GM21786 (cell line): ENCODE measurements around the gene STX18.
A peak's percentile ranks its signal among the peaks of the same experiment; 100 is the strongest.
"Not testable (repeated sequence)": the region's sequence is repeated elsewhere in the genome, so short reads cannot be mapped to it uniquely, and the experiment has no call there.

ENCODE experiments used
- ATAC-seq: cut with Tn5 transposase; IDR thresholded peaks from one replicate; pipeline ENCODE4 v1.9.1; 2021; ENCODE audit not compliant: unreplicated experiment

Gene STX18

DNA sequence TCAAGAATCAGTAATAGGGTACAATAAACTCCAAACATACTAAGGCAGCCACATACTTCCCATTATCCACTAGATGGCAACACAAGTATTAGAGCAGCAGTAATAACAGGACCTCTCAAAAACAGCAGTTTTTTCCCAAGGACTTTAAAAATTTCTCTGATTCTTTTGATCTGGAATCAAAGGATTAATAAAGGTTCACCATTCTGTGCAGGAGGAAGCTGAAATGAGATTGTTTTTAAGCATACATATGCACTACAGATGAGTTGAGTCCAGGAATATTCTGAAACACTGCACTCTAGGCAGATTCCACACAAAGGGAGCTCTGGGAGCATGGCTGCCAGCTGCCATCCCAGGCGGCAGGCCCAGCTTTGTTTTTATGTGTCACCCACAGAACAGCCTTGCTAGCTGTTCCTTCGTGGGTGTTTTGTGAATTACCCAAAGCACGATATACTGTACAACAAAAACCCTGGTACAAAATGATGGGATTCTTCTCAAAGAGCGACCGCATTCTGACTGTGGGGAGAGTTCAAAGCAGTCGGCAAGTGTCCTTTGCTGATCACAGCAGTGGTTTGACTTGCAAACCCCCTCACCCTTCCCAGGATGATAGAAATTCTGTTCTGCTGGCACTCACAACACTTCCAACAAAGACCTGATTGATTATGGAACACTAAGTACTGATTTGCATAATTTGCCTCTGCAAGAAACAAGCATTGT lies 61.0 kb downstream of the STX18 start:
- no peak for ATAC-seq

DNA sequence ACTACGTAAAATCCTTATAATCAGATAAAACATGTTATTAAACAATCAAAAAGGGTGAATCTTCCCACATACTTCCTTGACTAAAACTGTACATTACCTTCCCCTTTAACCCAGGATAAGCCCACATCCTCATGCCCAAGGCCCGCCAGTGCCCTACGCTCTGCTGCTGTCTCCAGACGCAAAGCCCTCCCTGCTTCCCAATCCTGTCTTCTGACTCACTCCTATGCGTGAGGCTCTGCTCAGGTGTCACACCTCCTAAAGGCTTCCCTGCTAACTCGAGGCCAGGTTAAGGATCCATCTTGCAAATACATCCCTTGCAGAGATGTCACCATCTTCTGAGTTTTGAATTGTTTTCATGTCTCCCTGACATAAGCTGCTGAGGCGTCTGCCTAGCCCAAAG lies 61.6 kb downstream of the STX18 start:
- no peak for ATAC-seq

DNA sequence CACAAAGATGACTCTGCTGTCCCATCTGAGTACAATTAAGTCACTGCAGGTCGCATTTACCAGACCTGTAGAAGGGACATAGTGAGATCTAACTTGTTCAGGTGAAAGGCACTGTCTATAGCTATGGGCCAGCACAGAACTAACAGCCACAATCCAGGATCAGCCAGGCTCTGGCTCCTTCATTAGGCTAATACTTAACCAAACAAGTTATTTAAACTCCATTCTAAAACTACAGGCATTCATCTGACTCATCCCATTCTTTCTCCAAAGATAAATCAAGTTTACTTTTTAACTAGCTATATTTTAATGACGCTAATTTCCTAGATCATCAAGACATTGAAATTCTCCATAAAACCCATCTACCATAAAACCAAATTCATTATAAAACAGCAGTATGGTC lies 62.5 kb downstream of the STX18 start:
- no peak for ATAC-seq

GRCh38 chr4:4477796-4478195 lies 64.1 kb downstream of the STX18 start:
- no peak for ATAC-seq

DNA sequence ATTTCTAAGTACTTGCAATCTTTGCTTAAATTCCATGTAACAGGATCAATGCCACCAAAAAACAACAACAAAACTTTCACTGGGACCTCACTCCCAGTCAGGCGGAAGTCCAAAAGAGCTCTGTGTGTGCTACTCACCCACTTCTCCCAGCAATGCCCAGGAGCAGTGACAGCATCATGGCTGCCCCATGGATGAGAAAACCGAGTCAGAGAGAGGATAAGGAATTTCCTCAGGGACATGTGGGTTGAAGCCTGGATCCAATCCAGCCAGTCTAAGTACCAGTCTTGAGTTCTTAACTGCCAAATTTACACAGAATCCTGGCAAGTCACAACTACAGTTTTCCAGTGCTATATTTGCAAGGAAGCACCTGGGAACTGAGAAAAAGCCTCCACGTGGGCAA lies 64.5 kb downstream of the STX18 start:
- no peak for ATAC-seq

GRCh38 chr4:4474476-4474875 lies 67.4 kb downstream of the STX18 start:
- ATAC-seq = no peak

DNA sequence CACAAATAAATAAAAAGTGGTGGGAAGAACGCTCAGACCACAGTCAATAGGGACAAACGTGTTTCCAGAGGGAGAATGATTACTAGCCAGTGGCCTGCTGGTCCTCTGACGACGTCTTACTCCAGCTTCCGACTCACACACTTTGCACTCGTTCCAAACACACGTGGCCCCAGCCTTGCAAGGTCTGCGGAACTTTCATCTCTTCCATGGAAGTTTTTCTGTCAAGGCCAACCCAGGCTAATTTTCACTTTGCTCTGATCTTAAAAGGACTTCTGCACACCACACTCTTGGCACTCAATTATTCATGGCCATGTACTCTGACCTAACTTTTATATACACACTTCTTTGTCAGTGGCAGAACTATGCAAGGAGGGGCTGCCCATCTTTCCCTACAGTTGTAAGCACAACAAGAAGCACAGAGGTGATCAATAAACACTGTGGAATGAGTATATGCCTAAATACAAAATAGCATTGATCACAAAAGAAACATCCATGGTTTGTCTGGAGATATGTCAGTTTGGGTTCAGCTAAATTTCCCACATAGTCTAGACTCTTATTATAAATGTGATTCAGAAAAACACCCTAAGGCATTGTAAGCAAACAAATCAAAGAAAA lies 69.4 kb downstream of the STX18 start:
- no peak for ATAC-seq

DNA sequence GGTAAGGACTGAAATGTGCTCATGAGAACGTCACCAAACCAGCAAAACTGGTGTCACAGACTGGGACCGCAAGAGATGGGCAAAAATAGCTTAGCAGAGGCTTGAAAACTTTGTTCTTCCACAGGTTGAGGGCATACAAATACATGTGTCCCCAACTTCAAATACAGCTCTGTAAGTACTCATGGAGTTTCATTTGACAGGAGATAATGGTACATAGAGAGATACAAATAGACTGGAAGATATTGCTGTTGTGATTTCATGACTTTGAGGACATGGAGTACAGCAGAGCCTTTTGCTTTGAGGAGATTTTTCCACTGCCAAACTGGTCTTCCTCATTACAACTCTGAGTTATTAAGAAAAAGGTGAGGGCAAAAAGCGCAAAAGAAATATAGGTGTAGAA lies 70.7 kb downstream of the STX18 start:
- ATAC-seq = no peak

GRCh38 chr4:4470208-4470607 lies 71.6 kb downstream of the STX18 start:
- no peak for ATAC-seq

DNA sequence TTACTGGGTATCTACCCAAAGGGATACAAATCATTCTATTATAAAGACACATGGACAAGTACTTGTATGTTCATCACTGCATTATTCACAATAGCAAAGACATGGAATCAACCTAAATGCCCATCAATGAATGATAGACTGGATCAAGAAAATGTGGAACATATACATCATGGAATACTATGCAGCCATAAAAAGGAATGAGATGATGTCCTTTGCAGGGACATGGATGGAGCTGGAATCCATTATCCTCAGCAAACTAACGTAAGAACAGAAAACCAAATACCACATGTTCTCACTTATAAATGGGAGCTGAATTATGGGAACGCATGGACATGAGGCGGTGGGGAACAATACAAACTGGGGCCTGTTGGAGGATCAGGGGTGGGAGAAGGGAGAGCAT lies 76.6 kb downstream of the STX18 start:
- not testable (repeated sequence) for ATAC-seq

GRCh38 chr4:4462970-4463369 lies 78.9 kb downstream of the STX18 start:
- ATAC-seq = no peak

GRCh38 chr4:4461850-4462249 lies 80.0 kb downstream of the STX18 start:
- no peak for ATAC-seq

DNA sequence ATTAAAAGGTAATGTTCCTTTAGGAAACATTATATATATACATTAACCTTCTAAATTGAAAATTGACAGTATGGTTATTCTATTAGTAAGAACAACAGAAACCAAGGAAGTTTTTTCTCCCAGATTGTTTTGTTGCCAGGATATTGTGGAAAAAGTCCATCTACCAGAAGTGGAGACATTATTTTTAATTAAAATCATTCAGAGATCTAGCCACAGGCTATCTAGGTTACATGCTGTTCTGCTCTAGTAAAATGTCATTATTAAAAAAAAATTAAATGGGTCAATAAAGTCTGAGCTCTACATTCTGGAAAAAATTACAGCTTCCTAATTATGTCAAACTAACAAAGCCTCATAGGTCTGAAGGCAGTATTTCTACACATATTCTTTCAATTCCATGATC lies 80.7 kb downstream of the STX18 start:
- no peak for ATAC-seq

DNA sequence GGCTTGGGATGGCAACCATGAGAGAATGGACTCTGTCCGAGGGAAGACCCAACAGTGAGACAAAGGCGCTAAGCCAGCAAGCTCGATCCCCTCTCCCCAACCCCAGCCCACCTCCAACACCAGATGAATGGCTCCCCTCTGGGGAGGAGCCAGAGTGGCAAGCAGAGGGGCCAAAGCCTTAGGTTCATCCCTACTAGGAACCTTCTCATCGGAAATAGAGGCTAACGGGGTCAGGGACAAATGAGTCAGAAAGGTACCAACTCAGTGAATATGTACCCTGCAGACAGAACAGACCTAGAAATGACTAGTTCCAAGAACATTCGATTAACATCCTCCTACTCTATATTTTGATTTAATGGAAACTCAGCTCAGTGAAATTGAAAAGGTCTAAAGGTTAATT lies 81.1 kb downstream of the STX18 start:
- no peak for ATAC-seq

DNA sequence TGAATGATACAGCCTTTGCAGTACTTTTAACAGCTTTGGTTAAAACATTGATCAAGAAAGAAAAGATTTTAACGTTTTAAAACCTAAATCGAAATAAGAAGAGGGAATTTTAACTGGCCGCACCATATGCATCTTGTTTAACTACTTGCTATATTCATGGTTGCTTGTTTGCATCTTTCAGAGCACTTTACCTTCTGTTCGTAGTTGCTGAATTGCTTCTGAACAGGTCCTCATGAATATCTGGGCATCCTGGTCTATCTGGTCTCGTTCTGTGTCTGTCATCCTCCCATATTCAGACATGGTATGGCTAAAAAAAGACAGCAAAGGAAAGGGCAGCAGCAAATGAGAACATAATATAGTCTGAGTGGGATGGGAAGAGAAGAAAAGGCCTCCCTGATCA lies 82.7 kb downstream of the STX18 start:
- no peak for ATAC-seq

GRCh38 chr4:4457803-4458553 lies 83.9 kb downstream of the STX18 start:
- no peak for ATAC-seq

DNA sequence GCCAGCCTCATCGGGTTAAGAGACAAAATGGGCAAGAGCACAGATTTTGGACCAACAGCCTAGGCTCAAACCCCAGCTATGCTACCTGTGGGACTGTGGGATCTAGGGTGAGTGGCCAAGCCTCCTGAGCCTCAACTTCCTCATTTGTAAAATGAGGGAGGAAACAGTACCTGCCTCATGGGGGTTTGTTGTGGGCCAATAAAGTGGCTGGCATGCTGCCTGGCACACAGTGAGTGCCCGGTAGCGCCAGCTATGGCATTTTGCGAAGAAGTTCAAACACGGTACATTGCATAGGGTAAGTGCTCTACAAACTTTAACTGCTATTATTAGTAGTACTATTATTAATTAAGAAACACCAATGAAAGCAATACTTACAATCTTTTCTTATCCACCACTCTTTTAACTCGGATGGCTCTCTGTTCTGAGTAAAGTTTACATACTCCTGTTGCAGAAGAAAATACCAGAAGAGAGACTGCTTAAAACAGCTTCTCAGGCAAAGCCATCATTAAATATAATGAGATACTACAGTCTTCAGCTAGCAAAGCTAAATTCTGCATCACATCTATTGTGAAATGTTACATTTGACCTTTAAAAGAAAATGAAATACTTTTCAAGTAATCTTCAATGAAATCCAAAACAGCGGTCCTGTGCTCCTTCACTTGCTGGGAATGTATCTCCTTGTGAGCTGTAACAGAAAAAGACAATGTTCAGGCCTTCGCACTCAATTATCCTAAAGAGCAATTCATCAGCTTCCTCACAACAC lies 84.9 kb downstream of the STX18 start:
- no peak for ATAC-seq

- ATAC-seq = no peak
Observed at GRCh38 chr4:4456351-4456750, 85.5 kb downstream of the STX18 start.

GRCh38 chr4:4455210-4455865 lies 86.5 kb downstream of the STX18 start:
- ATAC-seq = peak; percentile 87

- no peak for ATAC-seq
Observed at GRCh38 chr4:4446434-4446833, 95.4 kb downstream of the STX18 start.

DNA sequence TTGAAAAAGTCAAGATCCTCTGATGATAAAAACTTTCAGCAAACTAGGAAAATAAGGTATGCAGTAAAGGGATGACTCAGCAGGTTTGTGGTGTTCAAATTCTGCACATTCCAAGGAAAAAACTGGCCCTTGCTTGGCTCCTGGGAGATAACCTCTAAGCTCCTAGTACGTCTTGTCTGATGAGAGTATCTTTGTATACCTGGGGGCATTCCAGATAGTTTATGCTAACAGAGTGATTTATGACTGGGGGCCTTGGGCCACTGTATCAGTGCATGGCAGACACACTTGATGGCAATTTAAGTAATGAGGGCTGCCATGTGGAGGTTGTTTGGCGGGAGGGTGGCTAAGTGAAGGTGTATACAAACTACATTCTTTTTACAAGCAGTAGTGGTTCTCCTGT lies 98.0 kb downstream of the STX18 start:
- ATAC-seq = no peak
